ENCODE measurements around the gene CCDC192.

DNA sequence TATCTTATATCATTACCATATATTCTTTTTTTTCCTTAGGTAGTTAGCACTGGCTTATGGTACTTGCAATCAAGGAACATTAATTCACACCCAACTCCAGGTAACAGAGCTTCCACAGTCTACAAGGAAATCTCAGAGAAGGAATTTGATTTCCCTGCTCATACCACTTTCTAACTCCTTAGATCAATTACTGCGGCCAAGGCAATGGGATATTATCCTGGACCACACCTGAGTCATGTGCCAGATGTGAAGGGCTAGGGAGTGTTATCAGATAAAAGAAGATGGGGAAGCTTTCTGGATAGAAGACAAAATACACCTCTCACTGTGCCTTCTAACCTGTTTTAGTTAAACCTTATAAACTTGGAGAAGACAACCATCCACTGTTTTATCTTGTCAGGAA is 181.2 kb downstream of the CCDC192 start:
- TF ChIP-seq, protein P1, sequence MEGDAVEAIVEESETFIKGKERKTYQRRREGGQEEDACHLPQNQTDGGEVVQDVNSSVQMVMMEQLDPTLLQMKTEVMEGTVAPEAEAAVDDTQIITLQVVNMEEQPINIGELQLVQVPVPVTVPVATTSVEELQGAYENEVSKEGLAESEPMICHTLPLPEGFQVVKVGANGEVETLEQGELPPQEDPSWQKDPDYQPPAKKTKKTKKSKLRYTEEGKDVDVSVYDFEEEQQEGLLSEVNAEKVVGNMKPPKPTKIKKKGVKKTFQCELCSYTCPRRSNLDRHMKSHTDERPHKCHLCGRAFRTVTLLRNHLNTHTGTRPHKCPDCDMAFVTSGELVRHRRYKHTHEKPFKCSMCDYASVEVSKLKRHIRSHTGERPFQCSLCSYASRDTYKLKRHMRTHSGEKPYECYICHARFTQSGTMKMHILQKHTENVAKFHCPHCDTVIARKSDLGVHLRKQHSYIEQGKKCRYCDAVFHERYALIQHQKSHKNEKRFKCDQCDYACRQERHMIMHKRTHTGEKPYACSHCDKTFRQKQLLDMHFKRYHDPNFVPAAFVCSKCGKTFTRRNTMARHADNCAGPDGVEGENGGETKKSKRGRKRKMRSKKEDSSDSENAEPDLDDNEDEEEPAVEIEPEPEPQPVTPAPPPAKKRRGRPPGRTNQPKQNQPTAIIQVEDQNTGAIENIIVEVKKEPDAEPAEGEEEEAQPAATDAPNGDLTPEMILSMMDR (IDR thresholded peaks at IDR 0.05; ENCODE audit: low read depth, low read length, poor library complexity, severe bottlenecking), result no peak
- no peak for TF ChIP-seq EZH2phosphoT487 (IDR thresholded peaks at IDR 0.05; ENCODE audit: borderline replicate concordance, low read length)
